PC-3 (cell line): ENCODE measurements around the gene ZNF366. TPM values are rescaled to one million over a fixed set of nuclear protein-coding genes. Genes with fewer than 3 reads are reported as not detected.

Experiments used
- ATAC-seq: fragments of 200-7000 bp; cut with Tn5 transposase; 2 replicates; pipeline ENCODE4 v1.9.1; 2020; ENCODE audit warnings: mild to moderate bottlenecking, moderate library complexity
- BruUV-seq: library from RNA; stranded (reverse); fragments of 400-500 nt; replicated peaks from 2 replicates; lab custom pipeline; 2021; lab: Mats Ljungman, UMichigan
- CTCF ChIA-PET: fragments of 300-600 bp; sonication (Branson Sonifier 250); formaldehyde crosslinking; loops from one replicate; lab custom pipeline; 2022; ENCODE audit warnings: antibody characterized with exemption; lab: Charles Lee
- POLR2A ChIA-PET: fragments of 300-600 bp; sonication (Branson Sonifier 250); formaldehyde crosslinking; loops from one replicate; lab custom pipeline; 2022; ENCODE audit warnings: antibody characterized with exemption; ENCODE audit not compliant: unreplicated experiment; lab: Charles Lee
- DNase-seq: peaks from one replicate; pipeline ENCODE4 v3.0.0-alpha.2; 2015
- H2AFZ ChIP-seq: fragments of 300-600 bp; sonication (generic); 2 replicates; pipeline ENCODE4 v1.6.0; 2016; ENCODE audit warnings: antibody characterized with exemption, low read length
- H3F3A ChIP-seq: fragments of 300-600 bp; sonication (generic); one replicate; pipeline ENCODE4 v1.6.0; 2017; ENCODE audit warnings: antibody characterized with exemption, low read length, control low read depth, mild to moderate bottlenecking; ENCODE audit not compliant: unreplicated experiment
- H3K27ac ChIP-seq: fragments of 300-600 bp; sonication (generic); 2 replicates; pipeline ENCODE4 v1.5.1; 2016; ENCODE audit warnings: mild to moderate bottlenecking, low read length
- H3K27me3 ChIP-seq: fragments of 300-600 bp; sonication (generic); 2 replicates; pipeline ENCODE4 v1.6.1; 2016; ENCODE audit warnings: low read length, mixed read lengths
- H3K36me3 ChIP-seq: fragments of 300-600 bp; sonication (generic); 2 replicates; pipeline ENCODE4 v1.6.1; 2016; ENCODE audit warnings: low read depth, mixed run types, low read length, mixed read lengths
- H3K4me1 ChIP-seq: fragments of 300-600 bp; sonication (generic); 2 replicates; pipeline ENCODE4 v1.5.1; 2016; ENCODE audit warnings: low read length; ENCODE audit not compliant: insufficient read depth
- H3K4me2 ChIP-seq: fragments of 300-600 bp; sonication (generic); 2 replicates; pipeline ENCODE4 v1.6.0; 2016; ENCODE audit warnings: low read length
- H3K4me3 ChIP-seq: fragments of 300-600 bp; sonication (generic); 2 replicates; pipeline ENCODE4 v1.5.1; 2016; ENCODE audit warnings: mild to moderate bottlenecking, low read length, mixed read lengths
- H3K79me2 ChIP-seq: fragments of 300-600 bp; sonication (generic); 2 replicates; pipeline ENCODE4 v1.6.1; 2017; ENCODE audit warnings: low read length, mixed read lengths
- H3K9ac ChIP-seq: fragments of 300-600 bp; sonication (generic); 2 replicates; pipeline ENCODE4 v1.6.0; 2016; ENCODE audit warnings: mild to moderate bottlenecking, low read length
- H3K9me2 ChIP-seq: fragments of 300-600 bp; sonication (generic); replicated peaks from 2 replicates; pipeline ENCODE4 v1.6.1; 2016; ENCODE audit warnings: mixed run types, low read length, mixed read lengths
- H3K9me3 ChIP-seq: fragments of 300-600 bp; sonication (generic); 2 replicates; pipeline ENCODE4 v1.6.1; 2016; ENCODE audit warnings: low read length, mixed read lengths
- H4K20me1 ChIP-seq: fragments of 300-600 bp; sonication (generic); 2 replicates; pipeline ENCODE4 v1.6.1; 2016; ENCODE audit warnings: low read length, mixed read lengths
- CTCF ChIP-seq: fragments of 300-600 bp; sonication (generic); conservative IDR thresholded peaks from 2 replicates; pipeline ENCODE4 v1.5.1; 2017; ENCODE audit warnings: antibody characterized with exemption, low read depth, mild to moderate bottlenecking, low read length
- EZH2 ChIP-seq: fragments of 300-600 bp; sonication (generic); IDR thresholded peaks from one replicate; pipeline ENCODE4 v1.6.1; 2017; ENCODE audit warnings: antibody characterized with exemption, mild to moderate bottlenecking, low read length; ENCODE audit not compliant: unreplicated experiment
- EZH2phosphoT487 ChIP-seq: fragments of 300-600 bp; sonication (generic); IDR thresholded peaks from 2 replicates; pipeline ENCODE4 v1.6.1; 2018; ENCODE audit warnings: mild to moderate bottlenecking, antibody characterized with exemption, low read length, borderline replicate concordance
- intact Hi-C: fragments of 100-400 bp; cut with micrococcal nuclease; formaldehyde crosslinking; loops from 2 replicates; pipeline ENCODE4 v1.9.0; 2023
- total RNA-seq: library from RNA; depleted of rRNA; stranded (reverse); fragments of >200 nt; gene quantifications from 2 replicates; pipeline ENCODE4 v1.2.3, GENCODE V29; 2014

ZNF366 gene
- total RNA-seq, 1 experiment from 2014 or later: not detected

GRCh38 chr5:72440207-72440638, 67.0 kb downstream of the ZNF366 start:
- intact Hi-C loops: no loop called here
- CTCF ChIA-PET: no interaction called here
- BruUV-seq: no TSS peak

GRCh38 chr5:72439192-72439591, 68.0 kb downstream of the ZNF366 start:
- intact Hi-C loops: no loop called here
- no peak overlapping the region for H3K4me3 ChIP-seq
- peaks cover 22% of the 10 kb centered on the region for H3K4me1 ChIP-seq
- no peak for TF ChIP-seq CTCF
- no peak for TF ChIP-seq EZH2
- no peak for TF ChIP-seq EZH2phosphoT487
- H3K9me3 ChIP-seq: no peaks in the 10 kb centered on the region
- H3K27ac ChIP-seq: no peak overlapping the region
- H3K79me2 ChIP-seq: no peaks in the 10 kb centered on the region
- no peaks in the 10 kb centered on the region for H3K27me3 ChIP-seq
- H3K9me2 ChIP-seq: no peaks in the 10 kb centered on the region
- no peaks in the 10 kb centered on the region for H3F3A ChIP-seq
- BruUV-seq: no TSS peak
- H2AFZ ChIP-seq: no peak overlapping the region
- no peaks in the 10 kb centered on the region for H4K20me1 ChIP-seq
- ATAC-seq (no peak), DNase-seq (no peak)
- ChIA-PET POLR2A (no interaction called here), CTCF (no interaction called here)
- H3K9ac ChIP-seq: no peak overlapping the region
- H3K36me3 ChIP-seq: no peaks in the 10 kb centered on the region
- no peak overlapping the region for H3K4me2 ChIP-seq

More at GRCh38 chr5:72440207-72440638, 67.0 kb downstream of the ZNF366 start:
- no peaks in the 10 kb centered on the region for H4K20me1 ChIP-seq
- TF ChIP-seq EZH2phosphoT487 (no peak), CTCF (no peak), EZH2 (no peak)
- no peaks in the 10 kb centered on the region for H3K9me3 ChIP-seq
- H2AFZ ChIP-seq: no peak overlapping the region
- H3K4me3 ChIP-seq: no peak overlapping the region
- H3K4me1 ChIP-seq: peaks cover 22% of the 10 kb centered on the region
- H3K27me3 ChIP-seq: no peaks in the 10 kb centered on the region
- H3K9ac ChIP-seq: no peak overlapping the region
- no peak overlapping the region for H3K27ac ChIP-seq
- POLR2A ChIA-PET: no interaction called here
- H3F3A ChIP-seq: no peaks in the 10 kb centered on the region
- no peaks in the 10 kb centered on the region for H3K79me2 ChIP-seq
- no peaks in the 10 kb centered on the region for H3K9me2 ChIP-seq
- no peak overlapping the region for H3K4me2 ChIP-seq
- DNase-seq (no peak), ATAC-seq (no peak)
- H3K36me3 ChIP-seq: no peaks in the 10 kb centered on the region

- Histone ChIP-seq H2AFZ (no peak overlapping the region), H3K9me2 (no peaks in the 10 kb centered on the region), H3K9me3 (no peaks in the 10 kb centered on the region), H3K4me2 (0 out of 2 replicates have a peak overlapping the region, but pooled peaks have one; percentile 20), H3K9ac (no peak overlapping the region), H3K79me2 (no peaks in the 10 kb centered on the region), H3K27ac (no peak overlapping the region), H3K36me3 (no peaks in the 10 kb centered on the region), H4K20me1 (no peaks in the 10 kb centered on the region), H3K27me3 (no peaks in the 10 kb centered on the region), H3K4me3 (no peak overlapping the region), H3K4me1 (peaks cover 22% of the 10 kb centered on the region), H3F3A (no peaks in the 10 kb centered on the region)
- intact Hi-C loops: no loop called here
- BruUV-seq: no TSS peak
- peak; percentile 45; the same call in 1 of the 2 replicates for ATAC-seq
- peak; percentile 55 for DNase-seq
- ChIA-PET POLR2A (no interaction called here), CTCF (no interaction called here)
- TF ChIP-seq EZH2phosphoT487 (no peak), EZH2 (no peak), CTCF (no peak)
Measured at GRCh38 chr5:72438141-72438540, 69.1 kb downstream of the ZNF366 start.
